Choroid plexus epithelial cell (primary cell): ENCODE measurements around the gene GMEB2.

Experiments
- DNase-seq: peaks from one replicate; pipeline ENCODE4 v3.0.0-alpha.2; 2010; ENCODE audit warnings: low read depth
- H3K4me3 ChIP-seq: 2 replicates; pipeline ENCODE4 v1.5.1; 2011; ENCODE audit warnings: low read depth, mild to moderate bottlenecking, control low read depth, low read length, moderate library complexity
- CTCF ChIP-seq: conservative IDR thresholded peaks from 2 replicates; pipeline ENCODE4 v1.5.1; 2011; ENCODE audit warnings: low read depth, mild to moderate bottlenecking, control low read depth, inconsistent platforms, low read length, moderate library complexity

The GMEB2 gene

GRCh38 chr20:63665708-63666107 lies 38.8 kb upstream of the GMEB2 start:
- DNase-seq: no peak
- TF ChIP-seq CTCF: no peak
- no peak overlapping the region for H3K4me3 ChIP-seq

GRCh38 chr20:63664861-63665594 lies 38.1 kb upstream of the GMEB2 start:
- no peak overlapping the region for H3K4me3 ChIP-seq
- DNase-seq: no peak
- no peak for TF ChIP-seq CTCF

GRCh38 chr20:63664143-63664851 lies 37.4 kb upstream of the GMEB2 start:
- H3K4me3 ChIP-seq: no peak overlapping the region
- DNase-seq: no peak
- no peak for TF ChIP-seq CTCF

- no peak for DNase-seq
- no peak for TF ChIP-seq CTCF
- no peak overlapping the region for H3K4me3 ChIP-seq
These were observed 36.6 kb upstream of the GMEB2 start for GRCh38 chr20:63663332-63664066.

- no peak overlapping the region for H3K4me3 ChIP-seq
- no peak for TF ChIP-seq CTCF
- DNase-seq: no peak
These were observed 35.9 kb upstream of the GMEB2 start for GRCh38 chr20:63662813-63663189.

- TF ChIP-seq CTCF: no peak
- no peak for DNase-seq
- H3K4me3 ChIP-seq: no peak overlapping the region
These were observed 35.3 kb upstream of the GMEB2 start for GRCh38 chr20:63661959-63662812.
